Measurements from ENCODE around the gene NFX1.
A peak's percentile ranks its signal among the peaks of the same experiment; 100 is the strongest.
"Not testable (repeated sequence)": the region's sequence is repeated elsewhere in the genome, so short reads cannot be mapped to it uniquely, and the experiment has no call there.

Gene NFX1

GRCh38 chr9:33344145-33344544 lies 53.8 kb downstream of the NFX1 start:
- no peak for DNase-seq
- in situ Hi-C loops (cut with MboI; ENCODE audit: low pct_unique_long_range_greater_than_20kb, low sequenced_read_pairs): no loop called here

- in situ Hi-C loops (cut with MboI; ENCODE audit: low pct_unique_long_range_greater_than_20kb, low sequenced_read_pairs): no loop called here
- no peak for DNase-seq
These were observed 56.2 kb downstream of the NFX1 start for GRCh38 chr9:33346564-33346963.

- in situ Hi-C loops (cut with MboI; ENCODE audit: low pct_unique_long_range_greater_than_20kb, low sequenced_read_pairs): no loop called here
These were observed 58.7 kb downstream of the NFX1 start for GRCh38 chr9:33348998-33349397.

GRCh38 chr9:33349743-33350142 lies 59.4 kb downstream of the NFX1 start:
- no peak for DNase-seq
- in situ Hi-C loops (cut with MboI; ENCODE audit: low pct_unique_long_range_greater_than_20kb, low sequenced_read_pairs): no loop called here

More at GRCh38 chr9:33348998-33349397, 58.7 kb downstream of the NFX1 start:
- no peak for DNase-seq

- in situ Hi-C loops (cut with MboI; ENCODE audit: low pct_unique_long_range_greater_than_20kb, low sequenced_read_pairs): no loop called here
- DNase-seq: no peak
These were observed 60.0 kb downstream of the NFX1 start for GRCh38 chr9:33350310-33350709.

GRCh38 chr9:33351547-33351946 lies 61.2 kb downstream of the NFX1 start:
- in situ Hi-C loops (cut with MboI; ENCODE audit: low pct_unique_long_range_greater_than_20kb, low sequenced_read_pairs): no loop called here

GRCh38 chr9:33354651-33355211 lies 64.4 kb downstream of the NFX1 start:
- DNase-seq: no peak
- in situ Hi-C loops (cut with MboI; ENCODE audit: low pct_unique_long_range_greater_than_20kb, low sequenced_read_pairs): no loop called here

More at GRCh38 chr9:33351547-33351946, 61.2 kb downstream of the NFX1 start:
- no peak for DNase-seq

- in situ Hi-C loops (cut with MboI; ENCODE audit: low pct_unique_long_range_greater_than_20kb, low sequenced_read_pairs): no loop called here
These were observed 65.6 kb downstream of the NFX1 start for GRCh38 chr9:33355933-33356332.

GRCh38 chr9:33358641-33359040 lies 68.3 kb downstream of the NFX1 start:
- DNase-seq; in situ Hi-C loops (cut with MboI; ENCODE audit: low pct_unique_long_range_greater_than_20kb, low sequenced_read_pairs): not testable (repeated sequence)

More at GRCh38 chr9:33355933-33356332, 65.6 kb downstream of the NFX1 start:
- no peak for DNase-seq

GRCh38 chr9:33364127-33364526 lies 73.8 kb downstream of the NFX1 start:
- in situ Hi-C loops (cut with MboI; ENCODE audit: low pct_unique_long_range_greater_than_20kb, low sequenced_read_pairs): no loop called here
- no peak for DNase-seq

GRCh38 chr9:33364814-33365213 lies 74.5 kb downstream of the NFX1 start:
- in situ Hi-C loops (cut with MboI; ENCODE audit: low pct_unique_long_range_greater_than_20kb, low sequenced_read_pairs); DNase-seq: not testable (repeated sequence)

- in situ Hi-C loops (cut with MboI; ENCODE audit: low pct_unique_long_range_greater_than_20kb, low sequenced_read_pairs): no loop called here
- no peak for DNase-seq
These were observed 76.7 kb downstream of the NFX1 start for GRCh38 chr9:33366979-33367480.

- DNase-seq: no peak
- in situ Hi-C loops (cut with MboI; ENCODE audit: low pct_unique_long_range_greater_than_20kb, low sequenced_read_pairs): no loop called here
These were observed 82.6 kb downstream of the NFX1 start for GRCh38 chr9:33372900-33373299.

- in situ Hi-C loops (cut with MboI; ENCODE audit: low pct_unique_long_range_greater_than_20kb, low sequenced_read_pairs): no loop called here
- no peak for DNase-seq
These were observed 83.9 kb downstream of the NFX1 start for GRCh38 chr9:33374190-33374589.

GRCh38 chr9:33374634-33375237 lies 84.4 kb downstream of the NFX1 start:
- in situ Hi-C loops (cut with MboI; ENCODE audit: low pct_unique_long_range_greater_than_20kb, low sequenced_read_pairs): no loop called here
- DNase-seq: peak; percentile 83

GRCh38 chr9:33375238-33375840 lies 85.0 kb downstream of the NFX1 start:
- in situ Hi-C loops (cut with MboI; ENCODE audit: low pct_unique_long_range_greater_than_20kb, low sequenced_read_pairs): no loop called here

GRCh38 chr9:33375841-33376321 lies 85.6 kb downstream of the NFX1 start:
- DNase-seq: no peak

More at GRCh38 chr9:33375238-33375840, 85.0 kb downstream of the NFX1 start:
- no peak for DNase-seq

GRCh38 chr9:33377089-33377715 lies 86.9 kb downstream of the NFX1 start:
- no peak for DNase-seq

More at GRCh38 chr9:33375841-33376321, 85.6 kb downstream of the NFX1 start:
- in situ Hi-C loops (cut with MboI; ENCODE audit: low pct_unique_long_range_greater_than_20kb, low sequenced_read_pairs): no loop called here

GRCh38 chr9:33378121-33378795 lies 87.9 kb downstream of the NFX1 start:
- in situ Hi-C loops (cut with MboI; ENCODE audit: low pct_unique_long_range_greater_than_20kb, low sequenced_read_pairs): no loop called here
- DNase-seq: no peak

More at GRCh38 chr9:33377089-33377715, 86.9 kb downstream of the NFX1 start:
- in situ Hi-C loops (cut with MboI; ENCODE audit: low pct_unique_long_range_greater_than_20kb, low sequenced_read_pairs): no loop called here
